Ishikawa (cell line): Measurements from ENCODE around the gene TMEM238.

Source experiments
- CEBPB ChIP-seq: IDR thresholded peaks from 2 replicates; pipeline ENCODE4 v1.6.1; 2012
- CREB1 ChIP-seq: IDR thresholded peaks from 2 replicates; pipeline ENCODE4 v1.6.1; 2012; ENCODE audit warnings: low read depth
- EP300 ChIP-seq: IDR thresholded peaks from 2 replicates; pipeline ENCODE4 v1.6.1; 2012; ENCODE audit warnings: borderline replicate concordance
- NFIC ChIP-seq: IDR thresholded peaks from 2 replicates; pipeline ENCODE4 v1.6.1; 2012
- TAF1 ChIP-seq: IDR thresholded peaks from 2 replicates; pipeline ENCODE4 v1.6.1; 2012; ENCODE audit warnings: low read depth, mild to moderate bottlenecking
- TEAD4 ChIP-seq: IDR thresholded peaks from 2 replicates; pipeline ENCODE4 v1.6.1; 2012
- YY1 ChIP-seq: IDR thresholded peaks from 2 replicates; pipeline ENCODE4 v1.6.1; 2012; ENCODE audit warnings: low read depth
- TF ChIP-seq, protein P1 (sequence below): IDR thresholded peaks from 2 replicates; pipeline ENCODE4 v1.6.1; 2012; ENCODE audit warnings: low read depth, mild to moderate bottlenecking

GRCh38 chr19:55362174-55362989 lies 21.7 kb downstream of the TMEM238 start:
- TF ChIP-seq CREB1 (no peak), TEAD4 (no peak), NFIC (no peak), CEBPB (no peak), EP300 (no peak), YY1 (no peak), TAF1 (no peak)
- TF ChIP-seq, protein P1, sequence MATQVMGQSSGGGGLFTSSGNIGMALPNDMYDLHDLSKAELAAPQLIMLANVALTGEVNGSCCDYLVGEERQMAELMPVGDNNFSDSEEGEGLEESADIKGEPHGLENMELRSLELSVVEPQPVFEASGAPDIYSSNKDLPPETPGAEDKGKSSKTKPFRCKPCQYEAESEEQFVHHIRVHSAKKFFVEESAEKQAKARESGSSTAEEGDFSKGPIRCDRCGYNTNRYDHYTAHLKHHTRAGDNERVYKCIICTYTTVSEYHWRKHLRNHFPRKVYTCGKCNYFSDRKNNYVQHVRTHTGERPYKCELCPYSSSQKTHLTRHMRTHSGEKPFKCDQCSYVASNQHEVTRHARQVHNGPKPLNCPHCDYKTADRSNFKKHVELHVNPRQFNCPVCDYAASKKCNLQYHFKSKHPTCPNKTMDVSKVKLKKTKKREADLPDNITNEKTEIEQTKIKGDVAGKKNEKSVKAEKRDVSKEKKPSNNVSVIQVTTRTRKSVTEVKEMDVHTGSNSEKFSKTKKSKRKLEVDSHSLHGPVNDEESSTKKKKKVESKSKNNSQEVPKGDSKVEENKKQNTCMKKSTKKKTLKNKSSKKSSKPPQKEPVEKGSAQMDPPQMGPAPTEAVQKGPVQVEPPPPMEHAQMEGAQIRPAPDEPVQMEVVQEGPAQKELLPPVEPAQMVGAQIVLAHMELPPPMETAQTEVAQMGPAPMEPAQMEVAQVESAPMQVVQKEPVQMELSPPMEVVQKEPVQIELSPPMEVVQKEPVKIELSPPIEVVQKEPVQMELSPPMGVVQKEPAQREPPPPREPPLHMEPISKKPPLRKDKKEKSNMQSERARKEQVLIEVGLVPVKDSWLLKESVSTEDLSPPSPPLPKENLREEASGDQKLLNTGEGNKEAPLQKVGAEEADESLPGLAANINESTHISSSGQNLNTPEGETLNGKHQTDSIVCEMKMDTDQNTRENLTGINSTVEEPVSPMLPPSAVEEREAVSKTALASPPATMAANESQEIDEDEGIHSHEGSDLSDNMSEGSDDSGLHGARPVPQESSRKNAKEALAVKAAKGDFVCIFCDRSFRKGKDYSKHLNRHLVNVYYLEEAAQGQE = no peak
